K562 (cell line): ENCODE data around the gene ISM1. TPM values are rescaled to one million over a fixed set of nuclear protein-coding genes. Genes with fewer than 3 reads are reported as not detected.

ENCODE experiments used
- ATAC-seq: fragments of 200-7000 bp; cut with Tn5 transposase; 3 replicates; pipeline ENCODE4 v1.9.1; 2020; ENCODE audit warnings: moderate library complexity
- BruUV-seq: library from RNA; stranded (reverse); fragments of 400-500 nt; replicated peaks from 2 replicates; lab custom pipeline; 2021; lab: Mats Ljungman, UMichigan
- CTCF ChIA-PET: fragments of 300-600 bp; formaldehyde crosslinking; extraction: SDS; loops from one replicate; lab custom pipeline; 2021; ENCODE audit warnings: low intra/inter-chr PET ratio; lab: Yijun Ruan, JAX
- POLR2A ChIA-PET: fragments of 300-600, 350-650 bp; sonication (Branson Sonifier 250); formaldehyde crosslinking; extraction: SDS; loops from one replicate; lab custom pipeline; 2021; ENCODE audit warnings: antibody characterized with exemption, inconsistent platforms; lab: Yijun Ruan, JAX
- DNase-seq, 4 experiments: peaks; one replicate each; pipeline versions ENCODE4 v3.0.0 to v3.0.0-alpha.2; 2011 to 2018; ENCODE audit warnings: low spot score in 3 of 4, mixed read lengths in 3 of 4; ENCODE audit errors: extremely low read depth in 1 of 4
- FAIRE-seq: peaks from 2 replicates; lab custom pipeline; 2011; peaks lifted over from hg19 to GRCh38; lab: Jason Lieb, UNC
- H2AFZ ChIP-seq: 2 replicates; pipeline ENCODE4 v1.6.0; 2011; ENCODE audit warnings: low read depth, low read length, control low read depth, inconsistent platforms
- H3K27ac ChIP-seq: fragments of 200-600 bp; 3 replicates; pipeline ENCODE4 v1.8.0; 2011; ENCODE audit warnings: low read depth, mild to moderate bottlenecking, control low read depth, inconsistent platforms, low read length, moderate library complexity, mixed read lengths; ENCODE audit errors: extremely low read depth
- H3K27me3 ChIP-seq, 2 experiments: fragments of 300-600 bp in 1 of 2; 2 replicates in 1 of 2; 3 replicates in 1 of 2; pipeline versions ENCODE4 v1.6.0 to v1.8.0; 2011; ENCODE audit warnings: inconsistent platforms in 2 of 2, low read length in 2 of 2, mild to moderate bottlenecking in 1 of 2, mixed read lengths in 1 of 2, moderate library complexity in 1 of 2; ENCODE audit not compliant: control insufficient read depth in 2 of 2, insufficient read depth in 2 of 2
- H3K36me3 ChIP-seq: fragments of 300-600 bp; 3 replicates; pipeline ENCODE4 v1.8.0; 2011; ENCODE audit warnings: mild to moderate bottlenecking, low read length, inconsistent platforms; ENCODE audit not compliant: control insufficient read depth, insufficient read depth
- H3K4me1 ChIP-seq, 2 experiments: fragments of 200-600 bp in 1 of 2; replicated peaks in 1 of 2; 2 replicates in 1 of 2; 3 replicates in 1 of 2; pipeline versions ENCODE4 v1.5.1 to v1.8.0; 2011; ENCODE audit warnings: inconsistent platforms in 2 of 2, low read length in 2 of 2, mild to moderate bottlenecking in 1 of 2, mixed read lengths in 1 of 2, moderate library complexity in 1 of 2; ENCODE audit not compliant: control insufficient read depth in 2 of 2, insufficient read depth in 2 of 2
- H3K4me2 ChIP-seq: 2 replicates; pipeline ENCODE4 v1.6.1; 2011; ENCODE audit warnings: low read length, control low read depth, inconsistent platforms, mixed read lengths; ENCODE audit not compliant: insufficient read depth
- H3K4me3 ChIP-seq: fragments of 200-600 bp; sonication (generic), shearing (Covaris generic); 2 replicates; pipeline ENCODE4 v1.5.1; 2016; ENCODE audit warnings: control low read depth, inconsistent platforms
- H3K79me2 ChIP-seq: fragments of 200-600 bp; 3 replicates; pipeline ENCODE4 v1.8.0; 2011; ENCODE audit warnings: low read length, inconsistent platforms; ENCODE audit not compliant: control insufficient read depth, insufficient read depth
- H3K9ac ChIP-seq, 2 experiments: 2 replicates each; pipeline versions ENCODE4 v1.6.0 to v1.6.1; 2011; ENCODE audit warnings: low read depth in 2 of 2, low read length in 2 of 2, control low read depth in 1 of 2, inconsistent platforms in 1 of 2, mild to moderate bottlenecking in 1 of 2, mixed read lengths in 1 of 2; ENCODE audit not compliant: insufficient read depth in 1 of 2
- H3K9me1 ChIP-seq: one replicate; pipeline ENCODE4 v1.6.0; 2011; ENCODE audit warnings: inconsistent platforms, mild to moderate bottlenecking, low read length, moderate library complexity; ENCODE audit not compliant: control insufficient read depth, insufficient read depth
- H3K9me3 ChIP-seq: replicated peaks from 2 replicates; pipeline ENCODE4 v1.5.1; 2011; ENCODE audit warnings: low read depth, low read length, inconsistent platforms; ENCODE audit not compliant: control insufficient read depth, insufficient read depth
- H4K20me1 ChIP-seq: replicated peaks from 2 replicates; pipeline ENCODE4 v1.6.1; 2011; ENCODE audit warnings: low read length, inconsistent platforms, mixed read lengths; ENCODE audit not compliant: control insufficient read depth, insufficient read depth
- CBX1 ChIP-seq: sonication (generic); IDR thresholded peaks from 2 replicates; pipeline ENCODE4 v1.6.1; 2016; ENCODE audit warnings: antibody characterized with exemption, low read depth, mild to moderate bottlenecking
- HCFC1 ChIP-seq: IDR thresholded peaks from 2 replicates; pipeline ENCODE4 v1.6.1; 2012; ENCODE audit warnings: low read depth, low read length, improper control_type of control experiment
- JUNB ChIP-seq: fragments of 450-650 bp; formaldehyde crosslinking; conservative IDR thresholded peaks from 2 replicates; pipeline ENCODE4 v1.4.0; 2020; ENCODE audit warnings: mild to moderate bottlenecking
- PHB ChIP-seq: fragments of 250-450 bp; sonication (Bioruptor Pico); IDR thresholded peaks from 2 replicates; pipeline ENCODE4 v1.5.0; 2021
- PRDM10 ChIP-seq: fragments of 450-650 bp; IDR thresholded peaks from 2 replicates; pipeline ENCODE4 v1.6.1; 2018; ENCODE audit not compliant: partially characterized antibody
- SIX5 ChIP-seq, 2 experiments: IDR thresholded peaks; 2 replicates each; pipeline ENCODE4 v1.6.1; 2011; ENCODE audit warnings: low read length in 2 of 2, borderline replicate concordance in 1 of 2, low read depth in 1 of 2, mild to moderate bottlenecking in 1 of 2, moderate library complexity in 1 of 2; ENCODE audit not compliant: insufficient read depth in 1 of 2
- TAF1 ChIP-seq: IDR thresholded peaks from 2 replicates; pipeline ENCODE4 v1.6.1; 2011; ENCODE audit warnings: mild to moderate bottlenecking, low read length, moderate library complexity; ENCODE audit not compliant: insufficient read depth, control insufficient read depth, severe bottlenecking; ENCODE audit errors: extremely low read depth
- USF2 ChIP-seq: sonication (generic); formaldehyde crosslinking; IDR thresholded peaks from 2 replicates; pipeline ENCODE4 v1.5.0; 2020; ENCODE audit warnings: missing genetic modification reagents
- ZNF143 ChIP-seq: sonication (generic); formaldehyde crosslinking; IDR thresholded peaks from 2 replicates; pipeline ENCODE4 v1.9.0; 2022; ENCODE audit warnings: mild to moderate bottlenecking, missing genetic modification reagents
- ZNF407 ChIP-seq: fragments of 450-650 bp; IDR thresholded peaks from 2 replicates; pipeline ENCODE4 v1.6.1; 2016; ENCODE audit warnings: low read depth
- WGBS: fragments of 100-300 bp; shearing (Covaris generic); methylation state at CpG from one replicate; pipeline ENCODE4 v1.1.6; 2016; ENCODE audit warnings: low coverage, mixed read lengths; ENCODE audit not compliant: insufficient coverage; ENCODE audit errors: missing lambda C conversion rate; 5-methylcytosine and 5-hydroxymethylcytosine counted together
- in situ Hi-C: fragments of 300-500 bp; cut with MboI; formaldehyde crosslinking; loops from 4 replicates; pipeline ENCODE4 v1.15.0; 2018; ENCODE audit warnings: inconsistent platforms, mixed read lengths
- intact Hi-C: fragments of 100-400 bp; cut with micrococcal nuclease; formaldehyde crosslinking; loops from 2 replicates; pipeline ENCODE4 v1.14.2; 2022
- polyA plus RNA-seq, 8 experiments: library from polyadenylated mRNA; depleted of rRNA in 4 of 8; stranded (reverse) in 5 of 8; unstranded in 3 of 8; fragments of >200 nt; fragmentation: Nextera tagmentation in 2 of 8; fragmentation: Illumina TruSeq in 1 of 8; extraction: Ambion mirVana in 2 of 8; extraction: Trizol in 1 of 8; gene quantifications; 2 replicates each; pipeline versions ENCODE4 v1.2.1 to v1.2.3, GENCODE V29; 2011 to 2014; ENCODE audit warnings: inconsistent platforms in 1 of 8, missing spikeins in 1 of 8
- total RNA-seq, 7 experiments: library from RNA; depleted of rRNA in 6 of 7; stranded (reverse); fragments of >200 nt in 6 of 7; fragmentation: Illumina TruSeq in 2 of 7; extraction: Trizol in 2 of 7; gene quantifications; 2 replicates each; pipeline versions ENCODE4 v1.2.1 to v1.2.3, GENCODE V29; 2011 to 2021; ENCODE audit warnings: low replicate concordance in 1 of 7

The ISM1 gene
- total and polyA plus RNA-seq, 9 of the 15 experiments (the other 6 are each of a cell fraction or from before 2014, with no cell fraction given), result not detected

GRCh38 chr20:13265941-13266340 is 44.9 kb downstream of the ISM1 start:
- H3K9me3 ChIP-seq, result no peaks in the 10 kb centered on the region
- ATAC-seq (peak; percentile 57; the same call in 1 of the 3 replicates), DNase-seq (no peak), FAIRE-seq (no peak)
- no peaks in the 10 kb centered on the region for H3K79me2 ChIP-seq
- in situ Hi-C loops (no loop called here), intact Hi-C loops (no loop called here)
- H3K4me2 ChIP-seq, result no peak overlapping the region
- BruUV-seq, result no TSS peak
- H3K4me3 ChIP-seq, result no peak overlapping the region
- no peaks in the 10 kb centered on the region for H4K20me1 ChIP-seq
- WGBS, result 9% methylated on average over 3 of the region's 4 CpGs
- H3K27ac ChIP-seq, result no peak overlapping the region
- H3K27me3 ChIP-seq, result no peaks in the 10 kb centered on the region
- H3K9ac ChIP-seq, result no peak overlapping the region
- no peaks in the 10 kb centered on the region for H3K36me3 ChIP-seq
- ChIA-PET POLR2A (no interaction called here), CTCF (no interaction called here)
- H3K9me1 ChIP-seq, result no peaks in the 10 kb centered on the region
- H2AFZ ChIP-seq, result no peak overlapping the region
- H3K4me1 ChIP-seq, result no peaks in the 10 kb centered on the region
- TF ChIP-seq ZNF407 (no peak), SIX5 (IDR thresholded peaks at IDR 0.05; ENCODE audit: borderline replicate concordance in 1 of 2, insufficient read depth in 1 of 2, low read depth in 1 of 2, low read length in 2 of 2) (peak; percentile 29 to 40; a peak in 3 of 4 replicates), TAF1 (no peak), JUNB (no peak), PRDM10 (peak; percentile 62), CBX1 (no peak), USF2 (CRISPR knock-in tag) (peak; percentile 63), HCFC1 (peak; percentile 71), ZNF143 (CRISPR knock-in tag) (peak; percentile 59; the same call in 1 of the 2 replicates), PHB (CRISPR knock-in tag) (no peak)
